Stimulated activated naive CD8-positive, alpha-beta T cell treated with anti-CD3 and anti-CD28 coated beads, Interleukin-15, amount 100 ng/mL, for 72 hours (primary cell): Measurements from ENCODE around the gene CDKN2AIPNL.

ENCODE experiments used
- ATAC-seq: fragments of 150-1000 bp; cut with Tn5 transposase; 2 replicates; pipeline ENCODE4 v1.10.0; 2021; ENCODE audit warnings: mild to moderate bottlenecking, moderate library complexity
- DNase-seq, 2 donors: peaks; one replicate each; pipeline ENCODE4 v3.0.0; 2021 to 2022
- H3K27ac Mint-ChIP-seq, 2 donors: one replicate each; pipeline ENCODE4 v1.8.0; 2022; ENCODE audit warnings: mild to moderate bottlenecking in 2 of 2, mixed read lengths in 2 of 2, moderate library complexity in 2 of 2
- H3K27me3 Mint-ChIP-seq: one replicate; pipeline ENCODE4 v1.8.0; 2022; ENCODE audit warnings: mixed read lengths
- H3K4me1 Mint-ChIP-seq: one replicate; pipeline ENCODE4 v1.8.0; 2022; ENCODE audit warnings: mild to moderate bottlenecking, mixed read lengths
- H3K4me3 Mint-ChIP-seq, 2 donors: one replicate each; pipeline ENCODE4 v1.8.0; 2022; ENCODE audit warnings: mild to moderate bottlenecking in 2 of 2, mixed read lengths in 2 of 2, moderate library complexity in 1 of 2
- H3K9me3 Mint-ChIP-seq, 2 donors: one replicate each; pipeline ENCODE4 v1.8.0; 2022; ENCODE audit warnings: mixed read lengths in 2 of 2

The CDKN2AIPNL gene

DNA sequence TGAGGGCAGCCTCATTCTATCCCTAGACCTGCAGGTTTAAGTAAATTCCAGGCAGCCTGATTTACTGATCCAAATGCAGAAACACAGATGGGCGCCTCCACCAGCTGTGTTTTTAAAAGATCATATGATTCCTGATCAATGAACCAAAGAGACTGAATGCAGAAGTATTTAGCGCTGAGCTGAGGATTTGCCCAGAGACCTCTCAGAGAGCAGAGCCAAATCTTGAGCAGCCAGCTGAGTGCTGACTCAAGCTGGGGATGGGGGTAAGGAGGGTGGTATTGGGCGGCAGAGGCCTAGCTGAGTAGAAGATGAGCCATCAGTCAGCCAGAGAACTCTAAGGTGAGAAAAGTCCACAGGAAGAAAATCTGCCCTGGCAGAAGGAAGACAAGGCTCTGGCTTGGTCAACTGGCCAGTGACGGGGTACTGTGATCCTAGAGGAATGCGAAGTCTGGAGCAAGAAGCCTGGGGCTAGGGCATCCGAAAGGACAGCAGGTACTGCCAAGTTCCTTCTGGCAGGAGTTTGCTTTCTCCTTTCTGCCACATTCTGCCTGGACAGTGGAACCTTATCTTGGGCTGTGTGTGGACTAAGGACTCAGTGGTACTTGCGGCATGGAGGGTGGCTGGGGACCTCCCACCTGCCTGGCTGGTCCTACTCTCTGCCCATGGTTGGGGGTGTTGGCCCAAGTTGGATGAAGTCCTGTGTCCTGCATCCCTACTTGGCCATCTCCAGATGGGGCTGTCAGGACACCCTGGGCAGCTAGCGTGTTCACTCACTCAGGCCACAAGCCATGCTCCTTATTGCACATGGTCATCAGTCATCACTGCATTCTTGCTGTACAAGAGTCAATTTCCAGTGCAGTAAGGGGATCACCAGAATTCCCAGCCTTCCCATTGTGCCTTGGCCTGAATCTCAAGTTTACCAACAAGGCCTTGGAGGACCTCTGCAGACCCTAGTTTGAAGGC, 34.5 kb upstream of the CDKN2AIPNL start:
- Mint-ChIP-seq H3K4me3 (no peak overlapping the region), H3K27ac (no peak overlapping the region), H3K9me3 (no peaks in the 10 kb centered on the region), H3K4me1 (peaks cover 4% of the 10 kb centered on the region), H3K27me3 (no peaks in the 10 kb centered on the region)
- no peak for ATAC-seq
- DNase-seq = no peak

DNA sequence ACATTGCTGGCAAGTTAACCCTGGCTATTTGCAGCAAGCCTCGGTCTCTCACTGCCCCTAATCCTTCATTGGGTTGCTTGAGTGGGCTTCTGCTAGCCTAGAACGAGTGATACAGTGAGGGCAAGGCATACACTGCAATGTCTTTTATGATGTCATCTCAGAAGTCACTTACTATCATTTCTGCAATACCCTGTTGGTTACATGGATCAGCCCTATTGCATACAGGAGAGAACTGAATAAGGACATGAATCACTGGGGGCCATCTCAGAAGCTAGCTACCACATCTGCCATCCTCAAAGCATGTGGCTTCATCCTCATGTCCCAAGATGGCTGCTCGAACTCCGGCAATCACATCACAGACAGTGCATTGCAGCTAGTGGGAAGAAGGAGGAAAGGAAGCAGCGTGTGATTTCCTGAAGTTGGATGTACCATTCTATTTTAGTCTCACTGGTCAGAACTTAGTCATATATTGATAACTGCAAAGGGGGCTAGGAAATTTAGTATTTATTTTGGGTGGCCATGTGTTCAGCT, 33.3 kb upstream of the CDKN2AIPNL start:
- no peak overlapping the region for H3K4me3 Mint-ChIP-seq
- no peaks in the 10 kb centered on the region for H3K4me1 Mint-ChIP-seq
- peak; percentile 46 for ATAC-seq
- peak overlapping the region in 1 of 2 donors; percentile 77 for H3K27ac Mint-ChIP-seq
- H3K9me3 Mint-ChIP-seq = no peaks in the 10 kb centered on the region
- DNase-seq = no peak
- no peaks in the 10 kb centered on the region for H3K27me3 Mint-ChIP-seq

DNA sequence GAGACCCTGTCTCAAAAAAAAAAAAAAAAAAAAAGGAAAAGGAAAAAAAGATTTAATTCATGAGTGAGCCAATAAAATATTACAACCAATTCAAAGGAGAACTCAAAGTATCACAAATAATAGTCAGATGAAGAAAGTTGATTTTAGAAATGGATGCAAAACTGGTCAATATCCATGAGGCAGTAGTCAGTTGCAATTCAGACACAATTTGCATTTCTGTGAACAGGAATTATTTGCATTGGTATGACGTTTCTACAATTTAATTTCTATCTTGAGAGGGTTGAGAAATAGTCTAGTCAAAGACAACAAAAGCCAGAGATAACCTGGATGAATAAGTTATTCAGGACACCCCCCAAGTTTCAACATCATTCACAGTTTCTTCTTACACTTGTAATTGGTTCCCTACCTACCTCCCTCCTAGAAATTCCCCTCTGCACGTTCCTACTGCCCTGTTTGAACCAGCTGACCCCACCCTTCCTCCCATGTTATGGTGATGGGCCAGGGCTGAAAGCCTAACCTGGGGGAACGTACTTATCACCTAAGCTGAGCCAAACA, 28.6 kb upstream of the CDKN2AIPNL start:
- Mint-ChIP-seq H3K4me3 (no peak overlapping the region), H3K27ac (no peak overlapping the region), H3K9me3 (no peaks in the 10 kb centered on the region), H3K4me1 (peaks cover 27% of the 10 kb centered on the region), H3K27me3 (no peaks in the 10 kb centered on the region)
- DNase-seq (no peak), ATAC-seq (no peak)

GRCh38 chr5:134439210-134439654, 27.6 kb upstream of the CDKN2AIPNL start:
- DNase-seq = no peak
- Mint-ChIP-seq H3K4me1 (peaks cover 31% of the 10 kb centered on the region), H3K4me3 (no peak overlapping the region), H3K9me3 (no peaks in the 10 kb centered on the region), H3K27me3 (no peaks in the 10 kb centered on the region), H3K27ac (no peak overlapping the region)
- no peak for ATAC-seq

GRCh38 chr5:134438721-134439123, 27.0 kb upstream of the CDKN2AIPNL start:
- Mint-ChIP-seq H3K9me3 (no peaks in the 10 kb centered on the region), H3K4me1 (peaks cover 31% of the 10 kb centered on the region), H3K27me3 (no peaks in the 10 kb centered on the region), H3K27ac (no peak overlapping the region), H3K4me3 (no peak overlapping the region)
- no peak for DNase-seq
- no peak for ATAC-seq

GRCh38 chr5:134437847-134438581, 26.3 kb upstream of the CDKN2AIPNL start:
- Mint-ChIP-seq H3K9me3 (no peaks in the 10 kb centered on the region), H3K27ac (peak overlapping the region in 1 of 2 donors; percentile 3), H3K4me1 (peaks cover 39% of the 10 kb centered on the region), H3K4me3 (no peak overlapping the region), H3K27me3 (no peaks in the 10 kb centered on the region)
- ATAC-seq (no peak), DNase-seq (no peak)

GRCh38 chr5:134437340-134437846, 25.7 kb upstream of the CDKN2AIPNL start:
- no peaks in the 10 kb centered on the region for H3K27me3 Mint-ChIP-seq
- no peak overlapping the region for H3K4me3 Mint-ChIP-seq
- no peaks in the 10 kb centered on the region for H3K9me3 Mint-ChIP-seq
- H3K27ac Mint-ChIP-seq = peak overlapping the region; percentile 90 to 94
- ATAC-seq (peak; percentile 1), DNase-seq (no peak)
- peaks cover 45% of the 10 kb centered on the region for H3K4me1 Mint-ChIP-seq

GRCh38 chr5:134436523-134437339, 25.1 kb upstream of the CDKN2AIPNL start:
- Mint-ChIP-seq H3K27ac (peak overlapping the region; percentile 90 to 94), H3K27me3 (no peaks in the 10 kb centered on the region), H3K9me3 (no peaks in the 10 kb centered on the region), H3K4me3 (peak overlapping the region; percentile 35 to 75), H3K4me1 (peaks cover 51% of the 10 kb centered on the region)
- ATAC-seq (peak; percentile 97), DNase-seq (peak; percentile 57 to 76)

DNA sequence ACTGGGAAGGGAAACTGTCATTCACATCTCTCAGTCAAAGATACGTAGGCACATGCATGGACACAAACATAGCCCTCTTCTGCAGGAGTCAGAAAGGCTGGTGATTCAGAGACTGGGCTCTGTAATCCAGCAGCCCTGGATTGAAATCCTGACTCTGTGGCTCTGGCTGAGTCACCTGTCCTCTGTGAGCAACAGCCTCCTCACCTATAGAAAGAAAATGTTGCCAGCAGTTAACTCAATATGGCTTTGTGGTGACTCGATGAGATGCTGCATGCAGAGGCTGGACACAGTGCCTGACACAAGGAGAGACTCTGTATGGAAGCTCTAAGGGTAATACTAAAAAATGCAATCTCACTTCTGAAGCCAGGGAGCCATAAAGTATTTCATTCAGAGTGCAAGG, 23.9 kb upstream of the CDKN2AIPNL start:
- Mint-ChIP-seq H3K4me3 (no peak overlapping the region), H3K27ac (peak overlapping the region in 1 of 2 donors; percentile 52), H3K4me1 (peaks cover 53% of the 10 kb centered on the region), H3K27me3 (no peaks in the 10 kb centered on the region), H3K9me3 (no peaks in the 10 kb centered on the region)
- DNase-seq = no peak
- ATAC-seq = peak; percentile 13

- DNase-seq (no peak), ATAC-seq (no peak)
- H3K4me3 Mint-ChIP-seq = peak overlapping the region in 1 of 2 donors; percentile 55
- H3K9me3 Mint-ChIP-seq = no peaks in the 10 kb centered on the region
- H3K27me3 Mint-ChIP-seq = no peaks in the 10 kb centered on the region
- H3K4me1 Mint-ChIP-seq = peaks cover 46% of the 10 kb centered on the region
- peak overlapping the region in 1 of 2 donors; percentile 75 for H3K27ac Mint-ChIP-seq
These were observed 21.1 kb upstream of the CDKN2AIPNL start for GRCh38 chr5:134432677-134433359.

GRCh38 chr5:134432174-134432573, 20.5 kb upstream of the CDKN2AIPNL start:
- H3K4me3 Mint-ChIP-seq = no peak overlapping the region
- H3K27ac Mint-ChIP-seq = peak overlapping the region in 1 of 2 donors; percentile 54
- ATAC-seq (peak; percentile 70), DNase-seq (peak; percentile 33 to 41)
- H3K4me1 Mint-ChIP-seq = peaks cover 44% of the 10 kb centered on the region
- no peaks in the 10 kb centered on the region for H3K9me3 Mint-ChIP-seq
- no peaks in the 10 kb centered on the region for H3K27me3 Mint-ChIP-seq

GRCh38 chr5:134430001-134430569, 18.4 kb upstream of the CDKN2AIPNL start:
- Mint-ChIP-seq H3K27ac (no peak overlapping the region), H3K4me3 (no peak overlapping the region), H3K9me3 (no peaks in the 10 kb centered on the region), H3K27me3 (no peaks in the 10 kb centered on the region), H3K4me1 (peaks cover 24% of the 10 kb centered on the region)
- ATAC-seq (no peak), DNase-seq (no peak)

DNA sequence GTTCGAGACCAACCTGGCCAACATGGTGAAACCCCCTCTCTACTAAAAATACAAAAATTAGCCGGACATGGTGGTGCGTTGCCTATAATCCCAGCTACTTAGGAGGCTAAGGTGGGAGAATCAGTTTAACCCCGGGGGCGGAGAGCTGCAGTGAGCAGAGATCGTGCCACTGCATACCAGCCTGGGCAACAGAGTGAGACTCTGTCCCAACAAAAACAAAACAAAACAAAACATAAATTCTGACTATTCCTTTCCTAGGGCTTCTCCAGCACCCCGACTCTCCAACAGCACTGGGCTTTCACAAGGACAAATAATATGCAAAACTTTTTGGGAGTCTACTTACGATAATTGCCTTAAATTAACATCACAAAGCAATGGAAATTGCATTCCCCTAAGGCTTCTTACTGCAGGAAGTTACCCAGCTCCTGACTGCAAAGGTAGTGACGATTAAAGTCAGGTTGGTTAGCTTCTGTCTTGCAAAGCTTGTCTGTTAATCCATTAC, 15.9 kb upstream of the CDKN2AIPNL start:
- Mint-ChIP-seq H3K27ac (no peak overlapping the region), H3K4me3 (no peak overlapping the region), H3K27me3 (no peaks in the 10 kb centered on the region), H3K9me3 (no peaks in the 10 kb centered on the region), H3K4me1 (peaks cover 10% of the 10 kb centered on the region)
- DNase-seq (no peak), ATAC-seq (no peak)

DNA sequence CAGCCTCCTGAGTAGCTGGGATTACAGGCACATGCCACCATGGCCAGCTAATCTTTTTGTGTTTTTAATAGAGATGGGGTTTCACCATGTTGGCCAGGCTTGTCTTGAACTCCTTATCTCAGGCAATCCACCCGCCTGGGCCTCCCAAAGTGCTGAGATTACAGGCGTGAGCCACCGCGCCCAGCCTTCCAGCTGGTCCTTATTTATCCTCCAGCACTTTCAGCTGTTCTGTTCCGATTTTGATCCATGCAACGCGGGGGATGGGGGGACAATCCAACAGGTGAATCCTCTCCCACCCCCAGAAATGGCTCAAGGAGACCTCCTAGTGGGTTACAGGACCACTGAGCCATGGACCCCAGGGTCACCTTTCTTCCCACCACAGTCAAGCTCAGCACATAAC, 14.7 kb upstream of the CDKN2AIPNL start:
- Mint-ChIP-seq H3K4me3 (no peak overlapping the region), H3K9me3 (no peaks in the 10 kb centered on the region), H3K27me3 (no peaks in the 10 kb centered on the region), H3K4me1 (no peaks in the 10 kb centered on the region), H3K27ac (no peak overlapping the region)
- DNase-seq = no peak
- no peak for ATAC-seq
